GM23338 (cell line): ENCODE data around the gene GPR61. TPM values are rescaled to one million over a fixed set of nuclear protein-coding genes. Genes with fewer than 3 reads are reported as not detected.

Experiments used
- ATAC-seq: fragments of 200-7000 bp; cut with Tn5 transposase; 3 replicates; pipeline ENCODE4 v1.9.1; 2020
- DNase-seq: peaks from one replicate; pipeline ENCODE4 v3.0.0-alpha.2; 2015; ENCODE audit warnings: low spot score
- H2AFZ ChIP-seq: fragments of 200-600 bp; sonication (generic); 2 replicates; pipeline ENCODE4 v1.8.0; 2016; ENCODE audit warnings: antibody characterized with exemption, mild to moderate bottlenecking, moderate library complexity
- H3F3A ChIP-seq: fragments of 200-600 bp; sonication (generic); replicated peaks from 2 replicates; pipeline ENCODE4 v1.8.0; 2017; ENCODE audit warnings: antibody characterized with exemption, mixed run types, low read depth
- H3K27ac ChIP-seq: fragments of 200-600 bp; sonication (generic); 2 replicates; pipeline ENCODE4 v1.6.1; 2016; ENCODE audit warnings: low read depth
- H3K27me3 ChIP-seq: fragments of 200-600 bp; sonication (generic); 2 replicates; pipeline ENCODE4 v1.8.0; 2016; ENCODE audit warnings: mild to moderate bottlenecking, mixed run types, moderate library complexity; ENCODE audit not compliant: insufficient read depth
- H3K36me3 ChIP-seq: fragments of 200-600 bp; sonication (generic); 2 replicates; pipeline ENCODE4 v1.8.0; 2016; ENCODE audit warnings: mild to moderate bottlenecking; ENCODE audit not compliant: insufficient read depth
- H3K4me1 ChIP-seq: fragments of 200-600 bp; sonication (generic); 2 replicates; pipeline ENCODE4 v1.8.0; 2016; ENCODE audit warnings: mild to moderate bottlenecking, moderate library complexity; ENCODE audit not compliant: insufficient read depth
- H3K4me2 ChIP-seq: fragments of 200-600 bp; sonication (generic); 2 replicates; pipeline ENCODE4 v1.7.1; 2017; ENCODE audit warnings: mixed run types
- H3K4me3 ChIP-seq: fragments of 200-600 bp; sonication (generic); 2 replicates; pipeline ENCODE4 v1.6.1; 2016; ENCODE audit warnings: mixed run types
- H3K79me2 ChIP-seq: fragments of 200-600 bp; sonication (generic); replicated peaks from 2 replicates; pipeline ENCODE4 v1.8.0; 2017; ENCODE audit warnings: mild to moderate bottlenecking; ENCODE audit not compliant: insufficient read depth
- H3K9me2 ChIP-seq: fragments of 200-600 bp; sonication (generic); 2 replicates; pipeline ENCODE4 v1.8.0; 2017; ENCODE audit not compliant: insufficient read depth
- H4K20me1 ChIP-seq: fragments of 200-600 bp; sonication (generic); replicated peaks from 2 replicates; pipeline ENCODE4 v1.8.0; 2017; ENCODE audit warnings: mild to moderate bottlenecking; ENCODE audit not compliant: insufficient read depth
- H3K27ac Mint-ChIP-seq: 2 replicates; pipeline ENCODE4 v1.8.0; 2020; ENCODE audit warnings: inconsistent platforms, mild to moderate bottlenecking, moderate library complexity, mixed read lengths
- H3K27me3 Mint-ChIP-seq: 3 replicates; pipeline ENCODE4 v1.8.0; 2022; ENCODE audit warnings: low read depth, mild to moderate bottlenecking, moderate library complexity, mixed read lengths, inconsistent platforms; ENCODE audit not compliant: insufficient read depth, poor library complexity
- H3K36me3 Mint-ChIP-seq: 3 replicates; pipeline ENCODE4 v1.8.0; 2021; ENCODE audit warnings: low read depth, mild to moderate bottlenecking, inconsistent platforms, moderate library complexity, mixed read lengths
- H3K4me1 Mint-ChIP-seq: 3 replicates; pipeline ENCODE4 v1.8.0; 2020; ENCODE audit warnings: mild to moderate bottlenecking, inconsistent platforms, mixed read lengths
- H3K4me3 Mint-ChIP-seq: 3 replicates; pipeline ENCODE4 v1.8.0; 2021; ENCODE audit warnings: moderate library complexity, mild to moderate bottlenecking, inconsistent platforms, mixed read lengths
- H3K9me3 Mint-ChIP-seq: 3 replicates; pipeline ENCODE4 v1.8.0; 2020; ENCODE audit warnings: moderate library complexity, mild to moderate bottlenecking, inconsistent platforms, mixed read lengths
- CREB1 ChIP-seq: fragments of 250-450 bp; sonication (Bioruptor Pico); IDR thresholded peaks from 2 replicates; pipeline ENCODE4 v1.5.0; 2020; ENCODE audit warnings: low read depth, mild to moderate bottlenecking, moderate library complexity
- EZH2 ChIP-seq: fragments of 200-600 bp; sonication (generic); IDR thresholded peaks from one replicate; pipeline ENCODE4 v1.8.0; 2017; ENCODE audit warnings: antibody characterized with exemption, mild to moderate bottlenecking, low read depth; ENCODE audit not compliant: unreplicated experiment
- EZH2phosphoT487 ChIP-seq: fragments of 200-600 bp; sonication (generic); IDR thresholded peaks from one replicate; pipeline ENCODE4 v1.8.1; 2018; ENCODE audit warnings: antibody characterized with exemption; ENCODE audit not compliant: unreplicated experiment
- JUNB ChIP-seq: IDR thresholded peaks from one replicate; pipeline ENCODE4 v1.6.1; 2016; ENCODE audit warnings: antibody characterized with exemption; ENCODE audit not compliant: unreplicated experiment
- NANOG ChIP-seq: IDR thresholded peaks from 2 replicates; pipeline ENCODE4 v1.6.1; 2016; ENCODE audit warnings: antibody characterized with exemption, borderline replicate concordance
- POLR2AphosphoS5 ChIP-seq: IDR thresholded peaks from 2 replicates; pipeline ENCODE4 v1.6.1; 2016; ENCODE audit warnings: antibody characterized with exemption, low read depth
- STAT1 ChIP-seq: IDR thresholded peaks from one replicate; pipeline ENCODE4 v1.6.1; 2016; ENCODE audit warnings: antibody characterized with exemption; ENCODE audit not compliant: unreplicated experiment
- ZNF114 ChIP-seq: fragments of 250-450 bp; sonication (Bioruptor Pico); IDR thresholded peaks from 2 replicates; pipeline ENCODE4 v1.5.0; 2020; ENCODE audit warnings: mild to moderate bottlenecking, moderate library complexity
- ZNF331 ChIP-seq: fragments of 250-450 bp; sonication (Bioruptor Pico); IDR thresholded peaks from 2 replicates; pipeline ENCODE4 v1.5.0; 2020; ENCODE audit warnings: low read depth, mild to moderate bottlenecking, moderate library complexity
- polyA plus RNA-seq: library from polyadenylated mRNA; unstranded; fragments of >200 nt; fragmentation: Nextera tagmentation; extraction: Ambion mirVana; gene quantifications from 2 replicates; pipeline ENCODE4 v1.2.1, GENCODE V29; 2016
- total RNA-seq: library from RNA; depleted of rRNA; stranded (reverse); fragments of >200 nt; shearing (Covaris generic); gene quantifications from 2 replicates; pipeline ENCODE4 v1.2.3, GENCODE V29; 2014
- TF ChIP-seq, protein P1 (sequence below): fragments of 250-450 bp; sonication (Bioruptor Pico); IDR thresholded peaks from 2 replicates; pipeline ENCODE4 v1.5.0; 2020; ENCODE audit warnings: mild to moderate bottlenecking, moderate library complexity
- TF ChIP-seq, protein P2 (sequence below), 2 experiments: fragments of 200-600 bp in 1 of 2; sonication (generic) in 1 of 2; conservative IDR thresholded peaks; 2 replicates each; pipeline versions ENCODE4 v1.5.1 to v1.6.1; 2016 to 2017; ENCODE audit warnings: antibody characterized with exemption in 2 of 2, low read depth in 2 of 2, mild to moderate bottlenecking in 2 of 2, moderate library complexity in 1 of 2
- TF ChIP-seq, protein P3 (sequence below): IDR thresholded peaks from one replicate; pipeline ENCODE4 v1.6.1; 2018; ENCODE audit warnings: antibody characterized with exemption; ENCODE audit not compliant: unreplicated experiment
- TF ChIP-seq, protein P4 (sequence below): IDR thresholded peaks from 2 replicates; pipeline ENCODE4 v1.6.1; 2016; ENCODE audit warnings: antibody characterized with exemption

GPR61 gene
- total and polyA plus RNA-seq, 2 experiments from 2014 or later: 0.13 TPM; not detected in 1

DNA sequence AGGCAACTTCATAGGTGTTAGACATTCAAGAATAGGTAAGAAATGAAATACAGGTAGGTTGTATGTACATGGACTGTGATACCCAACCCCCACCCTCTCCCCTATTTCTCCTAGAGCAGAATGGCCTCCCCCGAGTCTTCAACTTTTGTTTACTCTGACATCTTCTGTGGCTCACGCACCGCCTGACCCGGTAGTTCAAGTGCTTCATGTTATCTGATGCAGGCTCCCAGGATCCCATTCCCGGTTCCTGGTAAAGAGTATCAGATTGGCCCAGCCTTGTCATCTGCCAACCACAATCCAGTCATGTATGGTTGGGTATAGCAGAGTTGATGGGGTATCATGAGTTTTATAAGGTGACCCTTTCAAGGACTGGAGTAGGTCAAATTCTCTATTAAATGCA is 17.8 kb downstream of the GPR61 start:
- Histone ChIP-seq H2AFZ (no peak overlapping the region), H3K79me2 (peaks cover 100% of the 10 kb centered on the region), H3K27ac (no peak overlapping the region), H3K4me1 (peaks cover 11% of the 10 kb centered on the region), H3K4me2 (no peak overlapping the region), H4K20me1 (peaks cover 22% of the 10 kb centered on the region; the same call in 1 of the 2 replicates), H3K27me3 (no peaks in the 10 kb centered on the region), H3K9me2 (no peaks in the 10 kb centered on the region), H3F3A (no peaks in the 10 kb centered on the region), H3K36me3 (no peaks in the 10 kb centered on the region), H3K4me3 (no peak overlapping the region)
- Mint-ChIP-seq H3K9me3 (no peaks in the 10 kb centered on the region), H3K27me3 (peaks cover 1% of the 10 kb centered on the region), H3K4me3 (no peak overlapping the region), H3K36me3 (0 out of 3 replicates have a peak, but pooled peaks cover 2% of the 10 kb centered on the region), H3K4me1 (peaks cover 16% of the 10 kb centered on the region), H3K27ac (no peak overlapping the region)
- DNase-seq: no peak
- TF ChIP-seq NANOG (no peak), POLR2AphosphoS5 (no peak), EZH2phosphoT487 (no peak), JUNB (no peak), EZH2 (no peak), CREB1 (CRISPR knock-in tag) (no peak), STAT1 (no peak), ZNF114 (CRISPR knock-in tag) (no peak), ZNF331 (CRISPR knock-in tag) (no peak)
- TF ChIP-seq, protein P1, sequence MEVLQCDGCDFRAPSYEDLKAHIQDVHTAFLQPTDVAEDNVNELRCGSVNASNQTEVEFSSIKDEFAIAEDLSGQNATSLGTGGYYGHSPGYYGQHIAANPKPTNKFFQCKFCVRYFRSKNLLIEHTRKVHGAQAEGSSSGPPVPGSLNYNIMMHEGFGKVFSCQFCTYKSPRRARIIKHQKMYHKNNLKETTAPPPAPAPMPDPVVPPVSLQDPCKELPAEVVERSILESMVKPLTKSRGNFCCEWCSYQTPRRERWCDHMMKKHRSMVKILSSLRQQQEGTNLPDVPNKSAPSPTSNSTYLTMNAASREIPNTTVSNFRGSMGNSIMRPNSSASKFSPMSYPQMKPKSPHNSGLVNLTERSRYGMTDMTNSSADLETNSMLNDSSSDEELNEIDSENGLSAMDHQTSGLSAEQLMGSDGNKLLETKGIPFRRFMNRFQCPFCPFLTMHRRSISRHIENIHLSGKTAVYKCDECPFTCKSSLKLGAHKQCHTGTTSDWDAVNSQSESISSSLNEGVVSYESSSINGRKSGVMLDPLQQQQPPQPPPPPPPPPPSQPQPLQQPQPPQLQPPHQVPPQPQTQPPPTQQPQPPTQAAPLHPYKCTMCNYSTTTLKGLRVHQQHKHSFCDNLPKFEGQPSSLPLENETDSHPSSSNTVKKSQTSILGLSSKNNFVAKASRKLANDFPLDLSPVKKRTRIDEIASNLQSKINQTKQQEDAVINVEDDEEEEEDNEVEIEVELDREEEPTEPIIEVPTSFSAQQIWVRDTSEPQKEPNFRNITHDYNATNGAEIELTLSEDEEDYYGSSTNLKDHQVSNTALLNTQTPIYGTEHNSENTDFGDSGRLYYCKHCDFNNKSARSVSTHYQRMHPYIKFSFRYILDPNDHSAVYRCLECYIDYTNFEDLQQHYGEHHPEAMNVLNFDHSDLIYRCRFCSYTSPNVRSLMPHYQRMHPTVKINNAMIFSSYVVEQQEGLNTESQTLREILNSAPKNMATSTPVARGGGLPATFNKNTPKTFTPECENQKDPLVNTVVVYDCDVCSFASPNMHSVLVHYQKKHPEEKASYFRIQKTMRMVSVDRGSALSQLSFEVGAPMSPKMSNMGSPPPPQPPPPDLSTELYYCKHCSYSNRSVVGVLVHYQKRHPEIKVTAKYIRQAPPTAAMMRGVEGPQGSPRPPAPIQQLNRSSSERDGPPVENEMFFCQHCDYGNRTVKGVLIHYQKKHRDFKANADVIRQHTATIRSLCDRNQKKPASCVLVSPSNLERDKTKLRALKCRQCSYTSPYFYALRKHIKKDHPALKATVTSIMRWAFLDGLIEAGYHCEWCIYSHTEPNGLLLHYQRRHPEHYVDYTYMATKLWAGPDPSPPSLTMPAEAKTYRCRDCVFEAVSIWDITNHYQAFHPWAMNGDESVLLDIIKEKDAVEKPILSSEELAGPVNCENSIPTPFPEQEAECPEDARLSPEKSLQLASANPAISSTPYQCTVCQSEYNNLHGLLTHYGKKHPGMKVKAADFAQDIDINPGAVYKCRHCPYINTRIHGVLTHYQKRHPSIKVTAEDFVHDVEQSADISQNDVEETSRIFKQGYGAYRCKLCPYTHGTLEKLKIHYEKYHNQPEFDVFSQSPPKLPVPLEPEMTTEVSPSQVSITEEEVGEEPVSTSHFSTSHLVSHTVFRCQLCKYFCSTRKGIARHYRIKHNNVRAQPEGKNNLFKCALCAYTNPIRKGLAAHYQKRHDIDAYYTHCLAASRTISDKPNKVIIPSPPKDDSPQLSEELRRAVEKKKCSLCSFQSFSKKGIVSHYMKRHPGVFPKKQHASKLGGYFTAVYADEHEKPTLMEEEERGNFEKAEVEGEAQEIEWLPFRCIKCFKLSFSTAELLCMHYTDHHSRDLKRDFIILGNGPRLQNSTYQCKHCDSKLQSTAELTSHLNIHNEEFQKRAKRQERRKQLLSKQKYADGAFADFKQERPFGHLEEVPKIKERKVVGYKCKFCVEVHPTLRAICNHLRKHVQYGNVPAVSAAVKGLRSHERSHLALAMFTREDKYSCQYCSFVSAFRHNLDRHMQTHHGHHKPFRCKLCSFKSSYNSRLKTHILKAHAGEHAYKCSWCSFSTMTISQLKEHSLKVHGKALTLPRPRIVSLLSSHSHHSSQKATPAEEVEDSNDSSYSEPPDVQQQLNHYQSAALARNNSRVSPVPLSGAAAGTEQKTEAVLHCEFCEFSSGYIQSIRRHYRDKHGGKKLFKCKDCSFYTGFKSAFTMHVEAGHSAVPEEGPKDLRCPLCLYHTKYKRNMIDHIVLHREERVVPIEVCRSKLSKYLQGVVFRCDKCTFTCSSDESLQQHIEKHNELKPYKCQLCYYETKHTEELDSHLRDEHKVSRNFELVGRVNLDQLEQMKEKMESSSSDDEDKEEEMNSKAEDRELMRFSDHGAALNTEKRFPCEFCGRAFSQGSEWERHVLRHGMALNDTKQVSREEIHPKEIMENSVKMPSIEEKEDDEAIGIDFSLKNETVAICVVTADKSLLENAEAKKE (CRISPR knock-in tag): no peak
- TF ChIP-seq, protein P2, sequence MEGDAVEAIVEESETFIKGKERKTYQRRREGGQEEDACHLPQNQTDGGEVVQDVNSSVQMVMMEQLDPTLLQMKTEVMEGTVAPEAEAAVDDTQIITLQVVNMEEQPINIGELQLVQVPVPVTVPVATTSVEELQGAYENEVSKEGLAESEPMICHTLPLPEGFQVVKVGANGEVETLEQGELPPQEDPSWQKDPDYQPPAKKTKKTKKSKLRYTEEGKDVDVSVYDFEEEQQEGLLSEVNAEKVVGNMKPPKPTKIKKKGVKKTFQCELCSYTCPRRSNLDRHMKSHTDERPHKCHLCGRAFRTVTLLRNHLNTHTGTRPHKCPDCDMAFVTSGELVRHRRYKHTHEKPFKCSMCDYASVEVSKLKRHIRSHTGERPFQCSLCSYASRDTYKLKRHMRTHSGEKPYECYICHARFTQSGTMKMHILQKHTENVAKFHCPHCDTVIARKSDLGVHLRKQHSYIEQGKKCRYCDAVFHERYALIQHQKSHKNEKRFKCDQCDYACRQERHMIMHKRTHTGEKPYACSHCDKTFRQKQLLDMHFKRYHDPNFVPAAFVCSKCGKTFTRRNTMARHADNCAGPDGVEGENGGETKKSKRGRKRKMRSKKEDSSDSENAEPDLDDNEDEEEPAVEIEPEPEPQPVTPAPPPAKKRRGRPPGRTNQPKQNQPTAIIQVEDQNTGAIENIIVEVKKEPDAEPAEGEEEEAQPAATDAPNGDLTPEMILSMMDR (conservative IDR thresholded peaks at IDR 0.05; ENCODE audit: low read depth in 2 of 2): no peak
- TF ChIP-seq, protein P3, sequence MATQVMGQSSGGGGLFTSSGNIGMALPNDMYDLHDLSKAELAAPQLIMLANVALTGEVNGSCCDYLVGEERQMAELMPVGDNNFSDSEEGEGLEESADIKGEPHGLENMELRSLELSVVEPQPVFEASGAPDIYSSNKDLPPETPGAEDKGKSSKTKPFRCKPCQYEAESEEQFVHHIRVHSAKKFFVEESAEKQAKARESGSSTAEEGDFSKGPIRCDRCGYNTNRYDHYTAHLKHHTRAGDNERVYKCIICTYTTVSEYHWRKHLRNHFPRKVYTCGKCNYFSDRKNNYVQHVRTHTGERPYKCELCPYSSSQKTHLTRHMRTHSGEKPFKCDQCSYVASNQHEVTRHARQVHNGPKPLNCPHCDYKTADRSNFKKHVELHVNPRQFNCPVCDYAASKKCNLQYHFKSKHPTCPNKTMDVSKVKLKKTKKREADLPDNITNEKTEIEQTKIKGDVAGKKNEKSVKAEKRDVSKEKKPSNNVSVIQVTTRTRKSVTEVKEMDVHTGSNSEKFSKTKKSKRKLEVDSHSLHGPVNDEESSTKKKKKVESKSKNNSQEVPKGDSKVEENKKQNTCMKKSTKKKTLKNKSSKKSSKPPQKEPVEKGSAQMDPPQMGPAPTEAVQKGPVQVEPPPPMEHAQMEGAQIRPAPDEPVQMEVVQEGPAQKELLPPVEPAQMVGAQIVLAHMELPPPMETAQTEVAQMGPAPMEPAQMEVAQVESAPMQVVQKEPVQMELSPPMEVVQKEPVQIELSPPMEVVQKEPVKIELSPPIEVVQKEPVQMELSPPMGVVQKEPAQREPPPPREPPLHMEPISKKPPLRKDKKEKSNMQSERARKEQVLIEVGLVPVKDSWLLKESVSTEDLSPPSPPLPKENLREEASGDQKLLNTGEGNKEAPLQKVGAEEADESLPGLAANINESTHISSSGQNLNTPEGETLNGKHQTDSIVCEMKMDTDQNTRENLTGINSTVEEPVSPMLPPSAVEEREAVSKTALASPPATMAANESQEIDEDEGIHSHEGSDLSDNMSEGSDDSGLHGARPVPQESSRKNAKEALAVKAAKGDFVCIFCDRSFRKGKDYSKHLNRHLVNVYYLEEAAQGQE: no peak
- TF ChIP-seq, protein P4, sequence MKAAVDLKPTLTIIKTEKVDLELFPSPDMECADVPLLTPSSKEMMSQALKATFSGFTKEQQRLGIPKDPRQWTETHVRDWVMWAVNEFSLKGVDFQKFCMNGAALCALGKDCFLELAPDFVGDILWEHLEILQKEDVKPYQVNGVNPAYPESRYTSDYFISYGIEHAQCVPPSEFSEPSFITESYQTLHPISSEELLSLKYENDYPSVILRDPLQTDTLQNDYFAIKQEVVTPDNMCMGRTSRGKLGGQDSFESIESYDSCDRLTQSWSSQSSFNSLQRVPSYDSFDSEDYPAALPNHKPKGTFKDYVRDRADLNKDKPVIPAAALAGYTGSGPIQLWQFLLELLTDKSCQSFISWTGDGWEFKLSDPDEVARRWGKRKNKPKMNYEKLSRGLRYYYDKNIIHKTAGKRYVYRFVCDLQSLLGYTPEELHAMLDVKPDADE: no peak
- ATAC-seq: no peak
